Medulla oblongata (tissue), 1 donor: ENCODE results near the gene GJD3.

Source experiments
- DNase-seq: peaks from one replicate; pipeline ENCODE4 v3.0.0-alpha.2; 2015; ENCODE audit errors: extremely low spot score

GJD3 gene

GRCh38 chr17:40323391-40324381 lies 40.9 kb downstream of the GJD3 start:
- DNase-seq = no peak

- peak; percentile 87 for DNase-seq
These were observed 41.9 kb downstream of the GJD3 start for GRCh38 chr17:40322358-40323315.

DNA sequence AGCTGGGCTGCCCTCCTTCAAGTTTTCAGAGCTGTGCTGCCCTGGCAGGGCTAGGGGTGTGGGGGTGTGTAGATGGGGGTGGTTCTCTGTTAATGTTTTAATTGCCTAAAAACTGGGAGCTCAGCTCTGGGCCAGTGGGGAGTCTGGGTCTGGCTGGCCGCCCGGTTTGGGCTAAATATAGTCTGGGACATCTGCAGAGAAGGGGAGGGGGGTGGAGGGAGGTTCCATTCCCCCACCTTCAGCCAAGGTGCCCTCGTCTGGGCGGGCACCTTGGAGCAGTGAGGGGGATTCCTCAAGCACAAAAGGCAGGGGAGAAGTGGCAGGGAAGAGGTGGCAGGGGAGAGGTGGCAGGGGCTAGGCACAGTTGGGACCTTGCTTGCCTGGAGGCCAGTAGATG lies 42.6 kb downstream of the GJD3 start:
- no peak for DNase-seq

DNA sequence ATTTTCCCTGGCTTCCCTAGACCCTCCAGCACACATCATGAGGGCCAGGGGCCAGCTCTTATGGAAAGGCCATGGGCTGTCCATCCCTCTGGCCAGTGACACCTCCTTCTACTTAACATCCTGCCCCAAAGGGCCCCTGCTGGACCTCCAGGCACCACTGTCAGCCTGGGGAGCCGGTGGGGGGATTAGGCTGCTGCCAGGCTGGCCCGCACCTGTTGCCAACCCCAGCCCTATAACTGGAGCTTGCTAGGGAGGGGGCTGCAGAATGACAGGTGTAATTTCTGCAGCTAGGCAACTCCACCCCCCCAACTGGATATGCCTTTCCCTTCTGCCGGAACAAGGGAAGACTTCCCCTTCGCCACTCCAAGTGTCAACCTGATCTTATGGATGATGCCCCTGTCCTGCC lies 43.0 kb downstream of the GJD3 start:
- DNase-seq = no peak

- no peak for DNase-seq
These were observed 43.6 kb downstream of the GJD3 start for GRCh38 chr17:40320756-40321523.

- no peak for DNase-seq
These were observed 44.6 kb downstream of the GJD3 start for GRCh38 chr17:40319651-40320540.

DNA sequence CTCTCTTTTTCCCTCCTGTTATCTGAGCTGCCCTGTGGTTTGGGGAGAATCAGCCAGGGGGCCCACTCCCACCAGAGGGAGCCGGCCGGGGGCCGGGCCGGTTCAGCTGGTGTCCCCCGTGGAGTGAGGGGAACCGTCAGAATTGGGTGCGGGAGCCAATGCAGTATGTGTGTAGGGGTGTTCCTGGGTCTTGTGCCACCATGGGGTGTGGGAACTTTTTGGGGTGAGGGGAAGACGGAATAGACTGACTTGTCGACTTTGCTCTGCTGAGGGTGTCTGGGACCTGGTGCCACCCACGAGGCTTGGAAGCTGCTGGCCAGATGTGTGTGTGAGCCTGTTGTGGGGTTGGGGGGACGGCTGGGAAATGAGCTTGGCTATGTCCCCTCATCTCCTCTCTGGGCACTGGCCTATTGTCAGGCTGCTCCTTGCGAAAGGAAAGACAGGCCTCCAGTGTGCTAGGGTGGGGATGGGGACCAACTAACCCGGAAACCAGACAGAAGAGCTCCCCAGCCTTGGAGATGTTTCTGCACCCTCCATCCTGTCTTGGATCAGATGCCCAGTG lies 45.6 kb downstream of the GJD3 start:
- no peak for DNase-seq

- peak; percentile 97 for DNase-seq
These were observed 46.4 kb downstream of the GJD3 start for GRCh38 chr17:40317880-40318829.

- DNase-seq = no peak
These were observed 47.1 kb downstream of the GJD3 start for GRCh38 chr17:40317345-40317873.

GRCh38 chr17:40316571-40317344 lies 47.8 kb downstream of the GJD3 start:
- DNase-seq = no peak

GRCh38 chr17:40315678-40316570 lies 48.6 kb downstream of the GJD3 start:
- DNase-seq = no peak

DNA sequence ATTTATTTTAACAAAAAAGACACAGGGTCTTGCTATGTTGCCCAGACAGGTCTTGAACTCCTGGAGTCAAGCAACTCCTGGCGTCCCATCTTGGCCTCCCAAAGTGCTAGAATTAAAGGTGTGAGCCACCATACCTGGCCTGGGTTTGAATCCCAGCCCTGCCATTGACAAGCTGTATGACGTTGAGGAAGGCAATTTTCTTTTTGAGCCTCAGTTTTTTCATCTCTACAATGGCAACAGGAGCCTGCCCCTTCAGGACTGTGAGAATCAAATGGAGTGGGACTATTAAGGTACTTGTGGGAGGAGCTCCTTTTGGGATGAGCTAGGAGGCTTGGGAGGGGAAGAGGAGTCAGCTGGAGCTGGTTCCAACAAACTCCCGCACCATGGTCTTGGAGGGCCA lies 49.3 kb downstream of the GJD3 start:
- no peak for DNase-seq

DNA sequence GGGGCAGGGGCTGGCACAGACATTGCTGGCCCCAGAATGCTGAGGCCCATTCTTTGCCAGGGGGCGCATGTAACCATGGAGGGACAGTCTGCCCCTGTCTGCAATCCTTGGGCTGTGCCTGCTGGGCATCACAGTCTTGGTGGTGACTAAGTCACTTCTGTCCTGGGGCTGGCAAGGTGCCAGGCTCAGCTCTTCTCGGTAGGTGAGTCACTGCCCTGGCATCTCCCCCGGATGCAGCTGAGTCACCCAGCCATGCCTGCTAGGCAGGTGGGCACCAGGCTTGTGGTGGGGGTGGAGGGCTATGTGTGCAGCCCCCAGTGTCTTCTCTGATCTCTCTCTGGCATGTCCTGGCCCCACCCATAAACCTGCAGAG lies 50.0 kb downstream of the GJD3 start:
- no peak for DNase-seq

GRCh38 chr17:40313668-40314583 lies 50.6 kb downstream of the GJD3 start:
- DNase-seq = no peak
